Tibial artery (tissue), 4 donors: ENCODE measurements around the gene EDEM3.
A peak's percentile ranks its signal among the peaks of the same experiment; 100 is the strongest.

Source experiments
- DNase-seq, 2 donors: peaks; one replicate each; pipeline ENCODE4 v3.0.0-alpha.2; 2019
- H3K27ac ChIP-seq, 2 donors: fragments of 200-600 bp; sonication (generic) in 1 of 2; 1 replicate in 1 of 2; 2 replicates in 1 of 2; pipeline ENCODE4 v1.5.1; 2018 to 2019; ENCODE audit warnings: mild to moderate bottlenecking in 1 of 2
- H3K27me3 ChIP-seq, 2 donors: fragments of 200-600 bp; sonication (generic) in 1 of 2; one replicate each; pipeline versions ENCODE4 v1.5.1 to v1.6.0; 2016 to 2019
- H3K36me3 ChIP-seq, 3 donors: fragments of 200-600 bp; sonication (generic) in 2 of 3; one replicate each; pipeline ENCODE4 v1.5.1; 2016 to 2019; ENCODE audit warnings: mild to moderate bottlenecking in 2 of 3
- H3K4me1 ChIP-seq, 4 donors: fragments of 200-600 bp; sonication (generic) in 2 of 4; 1 replicate in 3 of 4; 2 replicates in 1 of 4; pipeline ENCODE4 v1.5.1; 2016 to 2019
- H3K4me3 ChIP-seq, 2 donors: fragments of 200-600 bp; sonication (generic) in 1 of 2; 1 replicate in 1 of 2; 2 replicates in 1 of 2; pipeline ENCODE4 v1.5.1; 2018 to 2019; ENCODE audit warnings: mild to moderate bottlenecking in 2 of 2
- H3K9me3 ChIP-seq, 3 donors: fragments of 200-600 bp; sonication (generic) in 1 of 3; one replicate each; pipeline ENCODE4 v1.5.1; 2016 to 2019
- CTCF ChIP-seq, 2 experiments: fragments of 200-600 bp in 1 of 2; fragments of 450-650 bp in 1 of 2; IDR thresholded peaks; one replicate each; pipeline ENCODE4 v1.5.1; 2017 to 2019; ENCODE audit warnings: antibody characterized with exemption in 2 of 2, mild to moderate bottlenecking in 1 of 2, moderate library complexity in 1 of 2
- intact Hi-C: fragments of 100-400 bp; cut with DNase I; formaldehyde crosslinking; loops from one replicate; pipeline ENCODE4 v1.15.0; 2023; ENCODE audit warnings: low total_unique reads

The EDEM3 gene

GRCh38 chr1:184759651-184760050 lies 5.0 kb upstream of the EDEM3 start:
- Histone ChIP-seq H3K36me3 (no peaks in the 10 kb centered on the region), H3K27ac (no peak overlapping the region), H3K27me3 (no peaks in the 10 kb centered on the region), H3K9me3 (no peaks in the 10 kb centered on the region), H3K4me1 (peaks cover 0 to 7% (median 3%) of the 10 kb centered on the region in 4 donors), H3K4me3 (no peak overlapping the region)
- intact Hi-C loops, result loop anchor here (10.0 kb wide), 1 partner anchor 395 kb away; the partner anchor contains the start of genes SWT1 and TRMT1L
- no peak for DNase-seq
- no peak for TF ChIP-seq CTCF (IDR thresholded peaks at IDR 0.05)

DNA sequence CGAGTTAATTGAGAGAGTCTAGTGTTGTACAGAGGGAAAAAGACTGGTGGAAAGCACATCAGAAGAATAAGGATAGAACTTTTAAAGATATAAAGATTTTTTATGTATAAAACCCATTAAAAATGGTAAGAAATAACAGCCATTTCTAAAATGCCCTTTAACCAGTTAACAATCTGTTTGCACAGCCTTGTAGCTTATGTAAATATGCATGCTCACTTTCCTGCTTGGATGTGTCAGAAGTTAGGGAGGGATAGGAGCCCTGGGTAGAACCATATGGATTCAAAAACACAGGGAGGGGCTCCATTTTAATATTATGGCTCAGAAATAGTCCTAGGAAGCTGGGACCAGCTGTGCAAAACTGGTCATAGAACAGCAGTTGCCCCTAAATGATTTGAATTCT lies 4.5 kb upstream of the EDEM3 start:
- intact Hi-C loops, result loop anchor here (10.0 kb wide), 1 partner anchor 396 kb away; the partner anchor contains the start of genes SWT1 and TRMT1L
- no peaks in the 10 kb centered on the region for H3K9me3 ChIP-seq
- peaks cover 0 to 7% (median 3%) of the 10 kb centered on the region in 4 donors for H3K4me1 ChIP-seq
- DNase-seq, result no peak
- H3K27me3 ChIP-seq, result no peaks in the 10 kb centered on the region
- TF ChIP-seq CTCF (IDR thresholded peaks at IDR 0.05), result no peak
- H3K36me3 ChIP-seq, result no peaks in the 10 kb centered on the region
- no peak overlapping the region for H3K27ac ChIP-seq
- H3K4me3 ChIP-seq, result no peak overlapping the region

- intact Hi-C loops, result loop anchor here (10.0 kb wide), 1 partner anchor 397 kb away; the partner anchor contains the start of genes SWT1 and TRMT1L
- no peaks in the 10 kb centered on the region for H3K27me3 ChIP-seq
- no peak overlapping the region for H3K4me3 ChIP-seq
- no peaks in the 10 kb centered on the region for H3K36me3 ChIP-seq
- DNase-seq, result no peak
- TF ChIP-seq CTCF (IDR thresholded peaks at IDR 0.05), result no peak
- H3K4me1 ChIP-seq, result peaks cover 0 to 15% (median 7%) of the 10 kb centered on the region in 4 donors
- H3K27ac ChIP-seq, result no peak overlapping the region
- no peaks in the 10 kb centered on the region for H3K9me3 ChIP-seq
These were observed 3.2 kb upstream of the EDEM3 start for GRCh38 chr1:184757891-184758290.

DNA sequence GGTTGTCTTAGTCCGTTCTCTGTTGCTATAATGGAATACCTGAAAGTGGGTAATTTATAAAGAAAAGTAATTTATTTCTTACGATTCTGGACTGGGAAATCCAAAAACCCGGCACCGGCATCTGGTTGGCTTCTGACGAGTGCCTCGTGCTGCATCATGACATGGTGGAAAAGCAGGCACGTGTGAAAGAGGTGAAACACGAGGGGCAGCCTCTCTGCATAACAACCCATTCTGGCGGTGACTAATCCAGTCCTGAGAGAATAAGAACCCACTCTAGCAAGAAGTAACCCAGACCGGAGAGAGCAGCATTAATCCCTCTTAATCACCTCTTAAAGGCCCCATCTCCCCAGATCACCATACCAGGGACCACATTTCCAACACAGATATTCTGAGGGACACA lies 2.7 kb upstream of the EDEM3 start:
- intact Hi-C loops, result loop anchor here (10.0 kb wide), 1 partner anchor 397 kb away; the partner anchor contains the start of genes SWT1 and TRMT1L
- Histone ChIP-seq H3K4me3 (no peak overlapping the region), H3K27me3 (no peaks in the 10 kb centered on the region), H3K27ac (no peak overlapping the region), H3K36me3 (no peaks in the 10 kb centered on the region), H3K4me1 (peaks cover 0 to 17% (median 8%) of the 10 kb centered on the region in 4 donors), H3K9me3 (no peaks in the 10 kb centered on the region)
- no peak for TF ChIP-seq CTCF (IDR thresholded peaks at IDR 0.05)
- no peak for DNase-seq

GRCh38 chr1:184755226-184756065 lies 788 bp upstream of the EDEM3 start:
- H3K4me1 ChIP-seq, result peaks cover 0 to 20% (median 10%) of the 10 kb centered on the region in 4 donors
- no peaks in the 10 kb centered on the region for H3K36me3 ChIP-seq
- no peak for TF ChIP-seq CTCF (IDR thresholded peaks at IDR 0.05)
- intact Hi-C loops, result loop anchor here (10.0 kb wide), 1 partner anchor 399 kb away; the partner anchor contains the start of genes SWT1 and TRMT1L
- no peaks in the 10 kb centered on the region for H3K9me3 ChIP-seq
- DNase-seq, result no peak
- no peaks in the 10 kb centered on the region for H3K27me3 ChIP-seq
- H3K27ac ChIP-seq, result peak overlapping the region; percentile 83 to 91
- peak overlapping the region; percentile 79 to 82 for H3K4me3 ChIP-seq
